Measurements from ENCODE around the gene FRMD4A. TPM values are rescaled to one million over a fixed set of nuclear protein-coding genes. Genes with fewer than 3 reads are reported as not detected.

FRMD4A gene
- total and polyA plus RNA-seq, 3 donors from 2014 or later: 15.0 to 20.8 (median 18.7) TPM

DNA sequence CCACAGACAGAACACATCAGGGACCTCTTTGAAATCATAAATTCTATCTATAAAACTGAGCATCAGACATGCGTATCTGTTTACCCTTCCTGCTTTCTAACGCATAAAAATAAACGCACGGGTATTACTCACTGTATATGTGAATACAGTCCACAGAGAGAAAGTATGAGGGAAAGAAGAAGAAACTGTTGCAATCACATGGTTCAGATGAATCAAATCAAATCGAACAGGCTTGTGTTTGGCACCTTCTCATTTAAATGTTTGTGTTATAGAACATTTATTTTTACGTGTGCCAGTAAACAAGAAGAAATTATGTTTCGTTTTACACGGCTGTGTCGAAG, 322.0 kb downstream of the FRMD4A start:
- 13 to 30% methylated on average over 9 of the region's 9 CpGs for WGBS, 2 donors
- TF ChIP-seq, protein P1, sequence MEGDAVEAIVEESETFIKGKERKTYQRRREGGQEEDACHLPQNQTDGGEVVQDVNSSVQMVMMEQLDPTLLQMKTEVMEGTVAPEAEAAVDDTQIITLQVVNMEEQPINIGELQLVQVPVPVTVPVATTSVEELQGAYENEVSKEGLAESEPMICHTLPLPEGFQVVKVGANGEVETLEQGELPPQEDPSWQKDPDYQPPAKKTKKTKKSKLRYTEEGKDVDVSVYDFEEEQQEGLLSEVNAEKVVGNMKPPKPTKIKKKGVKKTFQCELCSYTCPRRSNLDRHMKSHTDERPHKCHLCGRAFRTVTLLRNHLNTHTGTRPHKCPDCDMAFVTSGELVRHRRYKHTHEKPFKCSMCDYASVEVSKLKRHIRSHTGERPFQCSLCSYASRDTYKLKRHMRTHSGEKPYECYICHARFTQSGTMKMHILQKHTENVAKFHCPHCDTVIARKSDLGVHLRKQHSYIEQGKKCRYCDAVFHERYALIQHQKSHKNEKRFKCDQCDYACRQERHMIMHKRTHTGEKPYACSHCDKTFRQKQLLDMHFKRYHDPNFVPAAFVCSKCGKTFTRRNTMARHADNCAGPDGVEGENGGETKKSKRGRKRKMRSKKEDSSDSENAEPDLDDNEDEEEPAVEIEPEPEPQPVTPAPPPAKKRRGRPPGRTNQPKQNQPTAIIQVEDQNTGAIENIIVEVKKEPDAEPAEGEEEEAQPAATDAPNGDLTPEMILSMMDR (IDR thresholded peaks at IDR 0.05): no peak
- TF ChIP-seq POLR2A (IDR thresholded peaks at IDR 0.05): no peak
- Histone ChIP-seq H3K36me3 (ENCODE audit: low read depth, missing control alignments) (no peaks in the 10 kb centered on the region), H3K27ac (no peak overlapping the region), H3K27me3 (no peaks in the 10 kb centered on the region), H3K9me3 (no peaks in the 10 kb centered on the region), H3K4me3 (no peak overlapping the region), H3K4me1 (peaks cover 8% of the 10 kb centered on the region)
- intact Hi-C loops (cut with DNase I; ENCODE audit: low total_unique reads): no loop called here
- no peak for DNase-seq

GRCh38 chr10:14004536-14004935, 326.2 kb downstream of the FRMD4A start:
- no peak for TF ChIP-seq POLR2A (IDR thresholded peaks at IDR 0.05)
- TF ChIP-seq, protein P1 (IDR thresholded peaks at IDR 0.05): no peak
- Histone ChIP-seq H3K4me3 (no peak overlapping the region), H3K4me1 (peaks cover 5% of the 10 kb centered on the region), H3K9me3 (no peaks in the 10 kb centered on the region), H3K27ac (no peak overlapping the region), H3K36me3 (ENCODE audit: low read depth, missing control alignments) (no peaks in the 10 kb centered on the region), H3K27me3 (no peaks in the 10 kb centered on the region)
- intact Hi-C loops (cut with DNase I; ENCODE audit: low total_unique reads): no loop called here
- DNase-seq: no peak
- 72 to 89% methylated on average over 4 of the region's 4 CpGs for WGBS, 2 donors

- intact Hi-C loops (cut with DNase I; ENCODE audit: low total_unique reads): no loop called here
- H3K27me3 ChIP-seq: no peaks in the 10 kb centered on the region
- H3K4me3 ChIP-seq: no peak overlapping the region
- H3K4me1 ChIP-seq: no peaks in the 10 kb centered on the region
- 87 to 89% methylated on average over 9 of the region's 9 CpGs for WGBS, 2 donors
- DNase-seq: no peak
- TF ChIP-seq POLR2A (IDR thresholded peaks at IDR 0.05): no peak
- TF ChIP-seq, protein P1 (IDR thresholded peaks at IDR 0.05): no peak
- no peaks in the 10 kb centered on the region for H3K36me3 ChIP-seq (ENCODE audit: low read depth, missing control alignments)
- H3K27ac ChIP-seq: no peak overlapping the region
- H3K9me3 ChIP-seq: no peaks in the 10 kb centered on the region
Observed at GRCh38 chr10:14003517-14004184, 327.1 kb downstream of the FRMD4A start.

DNA sequence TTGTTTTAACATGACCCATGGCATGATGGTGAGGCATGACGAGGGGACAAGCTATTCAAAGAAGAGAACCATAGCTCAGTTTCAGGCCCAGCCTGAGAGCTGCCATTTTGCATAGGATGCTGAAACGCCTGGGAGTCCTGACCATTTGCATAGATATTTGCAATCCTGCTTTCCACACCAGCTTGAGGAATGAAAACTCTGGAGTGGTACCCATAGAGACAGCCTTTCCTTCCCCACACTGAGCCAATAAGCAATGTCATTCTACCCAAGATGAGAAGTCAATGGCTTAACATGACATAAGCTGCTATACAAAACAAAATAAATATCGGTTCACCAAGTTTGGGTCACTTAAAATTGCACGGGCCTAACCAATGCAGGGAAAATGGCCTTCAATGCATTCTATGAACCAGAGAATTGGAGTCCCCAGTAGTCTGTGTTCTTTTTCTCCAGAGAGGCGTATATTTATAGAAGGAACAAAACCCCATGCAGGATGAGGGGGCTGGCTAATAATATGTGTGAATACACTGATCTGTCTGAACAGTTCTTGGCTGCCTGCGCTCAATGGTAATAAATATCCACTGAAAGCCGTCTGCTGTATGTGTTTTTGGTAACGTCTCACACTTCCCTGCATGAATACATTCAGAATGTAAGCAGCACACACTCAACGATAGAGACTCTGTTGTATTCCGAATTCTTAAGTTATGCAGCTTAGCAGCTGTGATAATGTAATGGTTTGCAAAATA, 329.3 kb downstream of the FRMD4A start:
- no peak for DNase-seq
- H3K4me3 ChIP-seq: no peak overlapping the region
- TF ChIP-seq, protein P1 (IDR thresholded peaks at IDR 0.05): no peak
- TF ChIP-seq POLR2A (IDR thresholded peaks at IDR 0.05): no peak
- no peaks in the 10 kb centered on the region for H3K27me3 ChIP-seq
- H3K4me1 ChIP-seq: no peaks in the 10 kb centered on the region
- H3K36me3 ChIP-seq (ENCODE audit: low read depth, missing control alignments): no peaks in the 10 kb centered on the region
- no peak overlapping the region for H3K27ac ChIP-seq
- WGBS, 2 donors: 87 to 88% methylated on average over 10 of the region's 10 CpGs
- intact Hi-C loops (cut with DNase I; ENCODE audit: low total_unique reads): no loop called here
- H3K9me3 ChIP-seq: no peaks in the 10 kb centered on the region

Data from testis (tissue), 3 donors.